PFSK-1 (cell line): Measurements from ENCODE around the gene SNX32.

ENCODE experiments used
- FOXP2 ChIP-seq: optimal IDR thresholded peaks from 2 replicates; pipeline ENCODE3; 2011; ENCODE audit warnings: borderline replicate concordance, control low read depth, inconsistent platforms; ENCODE audit not compliant: insufficient read depth; ENCODE audit errors: extremely low read length, extremely low read depth
- POLR2AphosphoS5 ChIP-seq: IDR thresholded peaks from 2 replicates; pipeline ENCODE4 v1.6.1; 2012; ENCODE audit warnings: low read depth, mild to moderate bottlenecking, control low read depth, low read length, moderate library complexity
- SIN3A ChIP-seq: IDR thresholded peaks from 2 replicates; pipeline ENCODE4 v1.6.1; 2012; ENCODE audit warnings: mild to moderate bottlenecking, low read length, moderate library complexity, borderline replicate concordance; ENCODE audit not compliant: insufficient read depth
- TAF1 ChIP-seq: IDR thresholded peaks from 2 replicates; pipeline ENCODE4 v1.6.1; 2012; ENCODE audit warnings: low read length, control low read depth, borderline replicate concordance; ENCODE audit not compliant: insufficient read depth
- TF ChIP-seq, protein P1 (sequence below), 2 experiments: IDR thresholded peaks; 2 replicates each; pipeline versions ENCODE4 v1.6.1 to v1.8.0; 2011 to 2012; ENCODE audit warnings: low read depth in 2 of 2, low read length in 2 of 2, control low read depth in 1 of 2, inconsistent platforms in 1 of 2, mild to moderate bottlenecking in 1 of 2, moderate library complexity in 1 of 2; ENCODE audit not compliant: insufficient read depth in 1 of 2

DNA sequence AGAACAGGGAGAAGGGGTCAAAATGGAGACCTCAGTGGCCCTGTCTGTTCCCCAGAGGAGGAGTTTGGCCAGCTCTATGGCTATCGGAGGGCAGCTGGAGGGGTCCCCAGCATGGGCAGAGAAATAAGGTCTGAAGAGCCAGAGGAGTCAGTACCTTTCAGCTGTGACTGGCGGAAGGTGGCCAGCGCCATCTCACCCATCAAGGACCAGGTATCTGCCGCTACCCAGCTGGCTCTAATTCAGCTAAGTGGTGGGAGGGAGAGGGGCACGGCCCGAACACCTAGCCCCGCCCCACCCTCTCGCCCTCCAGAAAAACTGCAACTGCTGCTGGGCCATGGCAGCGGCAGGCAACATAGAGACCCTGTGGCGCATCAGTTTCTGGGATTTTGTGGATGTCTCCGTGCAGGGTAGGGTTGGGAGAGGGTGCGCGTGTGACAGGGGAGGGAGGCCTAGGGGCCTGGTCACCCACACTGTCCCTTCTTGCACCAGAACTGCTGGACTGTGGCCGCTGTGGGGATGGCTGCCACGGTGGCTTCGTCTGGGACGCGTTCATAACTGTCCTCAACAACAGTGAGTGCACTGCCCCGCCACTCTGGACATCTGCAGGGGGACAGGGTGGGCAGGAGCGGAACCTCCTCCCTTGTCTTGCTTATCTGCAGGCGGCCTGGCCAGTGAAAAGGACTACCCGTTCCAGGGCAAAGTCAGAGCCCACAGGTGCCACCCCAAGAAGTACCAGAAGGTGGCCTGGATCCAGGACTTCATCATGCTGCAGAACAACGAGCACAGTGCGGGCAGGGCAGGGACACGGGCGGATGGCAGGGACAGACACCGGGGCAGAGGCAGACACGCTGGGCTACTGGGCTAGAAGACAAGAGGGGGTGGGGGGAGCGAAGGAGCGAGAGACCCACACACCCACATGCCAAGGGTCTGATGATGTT, 48.6 kb downstream of the SNX32 start:
- no peak; the same call in 1 of the 2 replicates for TF ChIP-seq POLR2AphosphoS5
- no peak for TF ChIP-seq TAF1
- no peak for TF ChIP-seq SIN3A
- TF ChIP-seq, protein P1, sequence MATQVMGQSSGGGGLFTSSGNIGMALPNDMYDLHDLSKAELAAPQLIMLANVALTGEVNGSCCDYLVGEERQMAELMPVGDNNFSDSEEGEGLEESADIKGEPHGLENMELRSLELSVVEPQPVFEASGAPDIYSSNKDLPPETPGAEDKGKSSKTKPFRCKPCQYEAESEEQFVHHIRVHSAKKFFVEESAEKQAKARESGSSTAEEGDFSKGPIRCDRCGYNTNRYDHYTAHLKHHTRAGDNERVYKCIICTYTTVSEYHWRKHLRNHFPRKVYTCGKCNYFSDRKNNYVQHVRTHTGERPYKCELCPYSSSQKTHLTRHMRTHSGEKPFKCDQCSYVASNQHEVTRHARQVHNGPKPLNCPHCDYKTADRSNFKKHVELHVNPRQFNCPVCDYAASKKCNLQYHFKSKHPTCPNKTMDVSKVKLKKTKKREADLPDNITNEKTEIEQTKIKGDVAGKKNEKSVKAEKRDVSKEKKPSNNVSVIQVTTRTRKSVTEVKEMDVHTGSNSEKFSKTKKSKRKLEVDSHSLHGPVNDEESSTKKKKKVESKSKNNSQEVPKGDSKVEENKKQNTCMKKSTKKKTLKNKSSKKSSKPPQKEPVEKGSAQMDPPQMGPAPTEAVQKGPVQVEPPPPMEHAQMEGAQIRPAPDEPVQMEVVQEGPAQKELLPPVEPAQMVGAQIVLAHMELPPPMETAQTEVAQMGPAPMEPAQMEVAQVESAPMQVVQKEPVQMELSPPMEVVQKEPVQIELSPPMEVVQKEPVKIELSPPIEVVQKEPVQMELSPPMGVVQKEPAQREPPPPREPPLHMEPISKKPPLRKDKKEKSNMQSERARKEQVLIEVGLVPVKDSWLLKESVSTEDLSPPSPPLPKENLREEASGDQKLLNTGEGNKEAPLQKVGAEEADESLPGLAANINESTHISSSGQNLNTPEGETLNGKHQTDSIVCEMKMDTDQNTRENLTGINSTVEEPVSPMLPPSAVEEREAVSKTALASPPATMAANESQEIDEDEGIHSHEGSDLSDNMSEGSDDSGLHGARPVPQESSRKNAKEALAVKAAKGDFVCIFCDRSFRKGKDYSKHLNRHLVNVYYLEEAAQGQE (IDR thresholded peaks at IDR 0.05; ENCODE audit: insufficient read depth in 1 of 2, low read depth in 2 of 2, low read length in 2 of 2): no peak
- no peak for TF ChIP-seq FOXP2
